ENCODE data around the gene S100A5. TPM values are rescaled to one million over a fixed set of nuclear protein-coding genes. Genes with fewer than 3 reads are reported as not detected.

The S100A5 gene
- total RNA-seq, 1 experiment from 2014 or later, result not detected

DNA sequence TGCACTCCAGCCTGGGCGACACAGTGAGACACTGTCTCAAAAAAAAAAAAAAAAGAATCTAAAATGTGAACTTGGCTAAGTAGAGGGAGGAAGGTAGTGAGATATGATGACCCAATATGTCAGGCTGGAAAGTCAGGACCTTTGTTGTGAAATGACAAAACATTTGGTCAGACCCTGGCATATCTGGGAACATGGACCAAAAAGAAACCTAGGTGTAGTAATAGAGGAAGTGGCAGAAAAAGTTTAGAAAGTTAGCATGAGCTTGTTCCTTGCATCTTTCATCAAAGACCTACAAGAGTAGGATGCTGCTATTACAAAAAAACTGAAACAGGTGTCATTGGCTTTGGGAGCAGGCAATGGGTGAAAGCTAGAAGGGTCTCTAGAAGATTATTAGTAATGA lies 15.6 kb upstream of the S100A5 start:
- BruUV-seq (replicated peaks), result no TSS peak
- H3K27me3 Mint-ChIP-seq (ENCODE audit: unreplicated experiment), result no peaks in the 10 kb centered on the region
- peaks cover 12% of the 10 kb centered on the region for H3K4me1 Mint-ChIP-seq (ENCODE audit: low read depth, unreplicated experiment)
- CTCF ChIA-PET, result interaction anchor here (0.7 to 1.3 kb wide), 5 partner anchors 10 to 905 kb away, joined by 3 to 6 read pairs (median 5); partner anchors contain the start of gene S100A6
- intact Hi-C loops (cut with micrococcal nuclease; ENCODE audit: unreplicated experiment), result no loop called here
- H3K36me3 Mint-ChIP-seq (ENCODE audit: insufficient read depth, unreplicated experiment), result no peaks in the 10 kb centered on the region
- no peak overlapping the region for H3K27ac Mint-ChIP-seq (ENCODE audit: unreplicated experiment)
- TF ChIP-seq, protein P1, sequence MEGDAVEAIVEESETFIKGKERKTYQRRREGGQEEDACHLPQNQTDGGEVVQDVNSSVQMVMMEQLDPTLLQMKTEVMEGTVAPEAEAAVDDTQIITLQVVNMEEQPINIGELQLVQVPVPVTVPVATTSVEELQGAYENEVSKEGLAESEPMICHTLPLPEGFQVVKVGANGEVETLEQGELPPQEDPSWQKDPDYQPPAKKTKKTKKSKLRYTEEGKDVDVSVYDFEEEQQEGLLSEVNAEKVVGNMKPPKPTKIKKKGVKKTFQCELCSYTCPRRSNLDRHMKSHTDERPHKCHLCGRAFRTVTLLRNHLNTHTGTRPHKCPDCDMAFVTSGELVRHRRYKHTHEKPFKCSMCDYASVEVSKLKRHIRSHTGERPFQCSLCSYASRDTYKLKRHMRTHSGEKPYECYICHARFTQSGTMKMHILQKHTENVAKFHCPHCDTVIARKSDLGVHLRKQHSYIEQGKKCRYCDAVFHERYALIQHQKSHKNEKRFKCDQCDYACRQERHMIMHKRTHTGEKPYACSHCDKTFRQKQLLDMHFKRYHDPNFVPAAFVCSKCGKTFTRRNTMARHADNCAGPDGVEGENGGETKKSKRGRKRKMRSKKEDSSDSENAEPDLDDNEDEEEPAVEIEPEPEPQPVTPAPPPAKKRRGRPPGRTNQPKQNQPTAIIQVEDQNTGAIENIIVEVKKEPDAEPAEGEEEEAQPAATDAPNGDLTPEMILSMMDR (IDR thresholded peaks at IDR 0.05; ENCODE audit: unreplicated experiment), result no peak
- no peak for DNase-seq
- no peak overlapping the region for H3K4me3 Mint-ChIP-seq (ENCODE audit: low read depth, unreplicated experiment)
- H3K9me3 Mint-ChIP-seq (ENCODE audit: low read depth, unreplicated experiment), result no peaks in the 10 kb centered on the region

DNA sequence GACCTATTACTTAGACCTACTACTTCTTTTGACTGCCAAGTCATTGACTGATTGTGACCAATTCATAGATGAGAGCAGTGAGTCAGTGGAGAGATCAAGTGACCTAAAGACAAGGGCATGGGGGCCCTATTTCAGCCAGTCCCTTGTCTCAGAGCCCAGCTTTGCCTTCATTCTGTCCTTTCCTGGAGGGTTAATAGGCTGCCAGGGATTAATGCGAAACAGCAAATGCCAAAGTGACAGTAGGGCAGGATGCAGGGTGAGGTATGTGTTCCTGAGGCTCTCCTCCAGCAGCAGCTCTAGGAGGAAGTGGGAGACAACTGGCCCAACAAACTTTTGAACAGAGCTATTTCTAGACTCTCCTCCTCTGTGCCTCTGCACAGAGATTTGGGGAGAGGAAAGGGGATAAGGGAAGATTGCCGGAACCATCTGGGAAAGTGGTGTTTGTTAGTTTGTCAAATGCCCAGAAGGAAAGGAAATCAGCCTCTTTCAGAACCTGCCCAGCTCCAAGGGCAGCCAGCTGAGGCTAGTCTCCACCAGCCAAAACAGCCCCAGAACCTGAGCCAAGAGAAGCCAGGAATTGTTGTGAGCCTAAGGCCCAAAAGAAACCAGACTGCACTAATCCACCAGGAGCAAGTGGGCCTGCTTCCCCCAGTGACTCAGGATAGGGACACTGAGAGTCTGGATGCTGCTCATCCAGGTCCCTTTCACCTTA lies 13.3 kb upstream of the S100A5 start:
- DNase-seq, result no peak
- H3K27ac Mint-ChIP-seq (ENCODE audit: unreplicated experiment), result peak overlapping the region; percentile 11
- intact Hi-C loops (cut with micrococcal nuclease; ENCODE audit: unreplicated experiment), result no loop called here
- no peak overlapping the region for H3K4me3 Mint-ChIP-seq (ENCODE audit: low read depth, unreplicated experiment)
- TF ChIP-seq, protein P1 (IDR thresholded peaks at IDR 0.05; ENCODE audit: unreplicated experiment), result no peak
- H3K4me1 Mint-ChIP-seq (ENCODE audit: low read depth, unreplicated experiment), result peaks cover 28% of the 10 kb centered on the region
- BruUV-seq (replicated peaks), result no TSS peak
- CTCF ChIA-PET, result interaction anchor here (1.4 to 1.8 kb wide), 3 partner anchors 9 to 18 kb away, joined by 5 to 8 read pairs (median 5); partner anchors contain the start of gene S100A6
- H3K36me3 Mint-ChIP-seq (ENCODE audit: insufficient read depth, unreplicated experiment), result peaks cover 6% of the 10 kb centered on the region
- H3K27me3 Mint-ChIP-seq (ENCODE audit: unreplicated experiment), result no peaks in the 10 kb centered on the region
- no peaks in the 10 kb centered on the region for H3K9me3 Mint-ChIP-seq (ENCODE audit: low read depth, unreplicated experiment)

DNA sequence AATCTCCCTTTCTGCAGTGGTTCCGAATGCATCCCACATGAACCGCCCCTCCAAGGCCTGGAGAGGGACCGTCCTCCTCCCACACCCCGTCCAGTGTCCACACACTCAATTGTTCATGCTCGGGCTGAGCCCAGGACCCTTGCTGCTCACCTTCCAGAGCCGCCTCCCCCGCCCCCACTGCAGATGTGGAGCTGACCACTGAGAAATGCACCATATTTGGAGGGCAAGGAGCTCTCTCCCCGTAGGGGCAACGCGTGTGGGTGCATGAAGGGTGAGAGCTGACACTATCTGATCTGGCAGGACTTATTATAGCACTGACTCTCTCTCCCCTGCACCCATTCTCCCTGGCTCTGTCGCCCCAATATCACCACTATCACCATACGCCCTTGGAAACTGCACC lies 12.4 kb upstream of the S100A5 start:
- Mint-ChIP-seq H3K27me3 (ENCODE audit: unreplicated experiment) (no peaks in the 10 kb centered on the region), H3K9me3 (ENCODE audit: low read depth, unreplicated experiment) (no peaks in the 10 kb centered on the region), H3K4me1 (ENCODE audit: low read depth, unreplicated experiment) (peaks cover 37% of the 10 kb centered on the region), H3K36me3 (ENCODE audit: insufficient read depth, unreplicated experiment) (peaks cover 6% of the 10 kb centered on the region), H3K4me3 (ENCODE audit: low read depth, unreplicated experiment) (no peak overlapping the region), H3K27ac (ENCODE audit: unreplicated experiment) (peak overlapping the region; percentile 50)
- TF ChIP-seq, protein P1 (IDR thresholded peaks at IDR 0.05; ENCODE audit: unreplicated experiment), result no peak
- BruUV-seq (replicated peaks), result no TSS peak
- intact Hi-C loops (cut with micrococcal nuclease; ENCODE audit: unreplicated experiment), result no loop called here
- DNase-seq, result no peak
- CTCF ChIA-PET, result interaction anchor here (1.5 to 1.8 kb wide), 2 partner anchors 8 to 15 kb away, joined by 5 to 8 read pairs; no protein-coding TSS in a partner anchor

GRCh38 chr1:153552335-153552734 lies 11.6 kb upstream of the S100A5 start:
- H3K9me3 Mint-ChIP-seq (ENCODE audit: low read depth, unreplicated experiment), result no peaks in the 10 kb centered on the region
- peaks cover 37% of the 10 kb centered on the region for H3K4me1 Mint-ChIP-seq (ENCODE audit: low read depth, unreplicated experiment)
- no peak overlapping the region for H3K27ac Mint-ChIP-seq (ENCODE audit: unreplicated experiment)
- TF ChIP-seq, protein P1 (IDR thresholded peaks at IDR 0.05; ENCODE audit: unreplicated experiment), result no peak
- CTCF ChIA-PET, result interaction anchor here (0.8 to 1.5 kb wide), 2 partner anchors 9 to 16 kb away, joined by 3 to 5 read pairs; no protein-coding TSS in a partner anchor
- BruUV-seq (replicated peaks), result no TSS peak
- H3K27me3 Mint-ChIP-seq (ENCODE audit: unreplicated experiment), result no peaks in the 10 kb centered on the region
- no peak overlapping the region for H3K4me3 Mint-ChIP-seq (ENCODE audit: low read depth, unreplicated experiment)
- DNase-seq, result no peak
- H3K36me3 Mint-ChIP-seq (ENCODE audit: insufficient read depth, unreplicated experiment), result peaks cover 6% of the 10 kb centered on the region
- intact Hi-C loops (cut with micrococcal nuclease; ENCODE audit: unreplicated experiment), result no loop called here

Measured in Calu3 (cell line).